ENCODE data around the gene ADAM19.

- no peak for TF ChIP-seq CTCF (IDR thresholded peaks at IDR 0.05)
- TF ChIP-seq ZFX (IDR thresholded peaks at IDR 0.05; ENCODE audit: borderline replicate concordance), result no peak
These were observed 64.9 kb downstream of the ADAM19 start for GRCh38 chr5:157510682-157511081.

Measured in 22Rv1 (cell line).